Ramos (cell line): Measurements from ENCODE around the gene EDEM3.
"Not testable (repeated sequence)": the region's sequence is repeated elsewhere in the genome, so short reads cannot be mapped to it uniquely, and the experiment has no call there.

Source experiments
- in situ Hi-C: fragments of 300-500 bp; cut with MboI; formaldehyde crosslinking; loops from one replicate; pipeline ENCODE4 v1.14.3; 2022; ENCODE audit warnings: low sequenced_read_pairs; ENCODE audit not compliant: unreplicated experiment

EDEM3 gene

DNA sequence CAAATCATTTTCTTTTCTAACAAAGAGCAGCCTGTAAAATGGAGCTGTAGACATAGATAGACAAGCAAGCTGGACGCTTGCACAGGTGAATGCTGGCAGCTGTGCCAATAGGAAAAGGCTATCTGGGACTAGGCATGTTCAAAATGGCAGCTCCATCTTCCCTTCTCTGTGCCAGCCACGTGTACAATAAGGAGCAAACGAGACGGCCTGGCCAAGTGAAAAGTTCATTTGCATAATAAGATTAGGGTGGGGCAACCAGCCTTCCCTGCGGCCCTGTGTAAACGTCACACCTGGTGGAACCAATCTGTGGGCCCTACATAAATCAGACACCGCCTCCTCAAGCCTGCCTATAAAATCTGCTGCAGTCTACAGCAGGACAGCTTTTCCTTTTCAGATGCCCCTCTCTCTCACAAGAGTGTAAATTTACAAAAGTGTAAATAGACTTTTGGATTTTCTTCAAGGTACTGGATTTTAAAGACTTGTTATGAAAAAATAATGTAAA is 16.6 kb upstream of the EDEM3 start:
- in situ Hi-C loops: no loop called here

- in situ Hi-C loops: no loop called here
Measured at GRCh38 chr1:184770181-184770979, 15.7 kb upstream of the EDEM3 start.

GRCh38 chr1:184769241-184769640 is 14.6 kb upstream of the EDEM3 start:
- in situ Hi-C loops: no loop called here

DNA sequence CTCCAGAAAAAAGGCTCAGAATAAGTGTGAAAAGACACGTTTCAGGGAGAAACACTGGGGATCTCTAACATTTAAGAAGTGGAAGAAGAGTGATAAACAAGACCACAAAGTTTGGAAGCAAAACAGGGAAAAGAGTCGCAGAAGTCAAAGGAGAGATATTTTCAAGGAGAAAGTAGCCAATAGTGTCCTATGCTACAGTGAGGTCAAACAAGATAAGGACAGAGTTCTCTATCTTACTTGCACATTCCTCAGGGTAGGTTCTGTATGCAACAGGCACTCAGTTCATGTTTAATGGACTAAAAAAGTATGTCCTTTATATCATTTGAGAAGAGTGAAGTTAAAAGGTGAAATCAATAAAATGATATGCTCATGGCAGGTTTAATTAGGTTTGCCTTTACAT is 13.8 kb upstream of the EDEM3 start:
- in situ Hi-C loops: no loop called here

DNA sequence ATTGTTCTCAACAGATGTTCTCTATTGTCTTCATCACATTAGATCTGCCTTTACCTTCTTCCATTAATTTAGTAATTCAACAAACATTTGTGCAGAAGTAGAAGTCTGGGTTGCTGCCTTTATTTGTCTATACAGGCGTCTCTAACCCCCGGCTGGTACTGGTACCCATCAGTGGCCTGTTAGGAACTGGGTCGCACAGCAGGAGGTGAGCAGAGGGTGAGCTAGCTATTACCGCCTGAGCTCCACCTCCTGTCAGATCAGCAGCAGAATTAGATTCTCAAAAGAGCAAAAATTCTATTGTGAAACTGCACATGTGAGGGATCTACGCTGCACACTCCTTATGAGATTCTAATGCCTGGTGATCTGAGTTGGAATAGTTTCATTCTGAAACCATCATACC is 12.9 kb upstream of the EDEM3 start:
- in situ Hi-C loops: no loop called here

DNA sequence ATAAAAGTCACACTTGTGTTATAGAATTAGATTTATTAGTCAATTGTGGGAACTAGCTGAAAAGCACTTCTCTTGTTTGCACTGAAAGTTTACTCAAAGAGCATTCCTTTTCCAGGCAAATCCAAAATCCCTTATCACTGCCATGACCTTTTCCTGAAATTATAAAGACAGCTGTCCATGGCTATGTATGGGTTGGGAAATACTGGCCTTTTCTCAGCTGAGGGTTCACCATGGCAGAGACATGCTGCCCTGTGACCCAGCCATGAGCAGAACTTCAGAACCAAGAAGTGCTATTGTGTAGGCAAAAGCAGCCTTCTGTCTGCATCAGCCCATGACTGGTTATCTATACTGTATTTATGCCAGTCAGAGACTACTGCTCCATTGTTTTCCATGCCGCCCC is 9.8 kb upstream of the EDEM3 start:
- in situ Hi-C loops: no loop called here

GRCh38 chr1:184763520-184763919 is 8.9 kb upstream of the EDEM3 start:
- in situ Hi-C loops: not testable (repeated sequence)

DNA sequence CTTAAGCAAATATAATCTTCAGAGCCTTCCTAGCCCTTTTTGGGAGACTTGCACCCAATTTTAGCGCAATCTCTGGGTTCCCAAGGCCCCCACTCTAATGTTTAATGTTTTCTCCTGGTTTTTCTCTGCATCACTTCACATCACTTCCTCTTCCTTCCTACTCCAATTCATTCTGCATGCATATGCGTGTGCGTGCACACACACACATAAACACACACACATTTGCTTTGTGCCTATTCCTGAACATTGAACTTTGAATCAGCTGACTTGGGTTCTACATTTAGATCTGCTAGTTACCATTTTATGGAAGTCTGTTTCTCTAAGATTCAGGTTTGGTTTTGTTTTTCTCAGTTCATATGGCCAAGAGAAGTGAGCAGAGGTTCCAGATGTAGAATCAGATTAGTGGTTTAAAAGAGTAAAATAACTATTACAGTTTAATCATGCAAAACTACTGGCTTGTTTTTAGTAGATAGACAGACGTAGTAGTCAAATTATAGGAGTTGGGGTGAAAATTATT is 7.4 kb upstream of the EDEM3 start:
- in situ Hi-C loops: no loop called here

DNA sequence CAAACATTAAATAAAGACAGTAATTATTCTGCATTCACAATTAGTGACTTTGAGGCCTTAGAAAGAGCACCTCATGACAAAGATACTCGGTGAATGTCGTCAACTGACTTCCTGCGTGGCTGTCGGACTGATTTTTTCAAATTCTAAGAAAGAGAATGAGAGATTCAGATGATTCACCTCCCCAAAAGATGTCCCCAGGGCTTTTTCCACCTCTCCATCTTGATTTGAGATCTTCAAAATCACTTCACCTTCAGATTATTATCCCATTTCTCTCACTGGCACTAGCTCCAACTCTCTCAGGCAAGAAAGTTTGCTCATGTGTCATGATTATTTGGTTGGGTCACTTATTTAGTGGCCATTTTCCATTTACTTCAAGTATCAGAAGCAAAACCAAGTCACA is 5.0 kb upstream of the EDEM3 start:
- in situ Hi-C loops: no loop called here

DNA sequence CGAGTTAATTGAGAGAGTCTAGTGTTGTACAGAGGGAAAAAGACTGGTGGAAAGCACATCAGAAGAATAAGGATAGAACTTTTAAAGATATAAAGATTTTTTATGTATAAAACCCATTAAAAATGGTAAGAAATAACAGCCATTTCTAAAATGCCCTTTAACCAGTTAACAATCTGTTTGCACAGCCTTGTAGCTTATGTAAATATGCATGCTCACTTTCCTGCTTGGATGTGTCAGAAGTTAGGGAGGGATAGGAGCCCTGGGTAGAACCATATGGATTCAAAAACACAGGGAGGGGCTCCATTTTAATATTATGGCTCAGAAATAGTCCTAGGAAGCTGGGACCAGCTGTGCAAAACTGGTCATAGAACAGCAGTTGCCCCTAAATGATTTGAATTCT is 4.5 kb upstream of the EDEM3 start:
- in situ Hi-C loops: no loop called here

DNA sequence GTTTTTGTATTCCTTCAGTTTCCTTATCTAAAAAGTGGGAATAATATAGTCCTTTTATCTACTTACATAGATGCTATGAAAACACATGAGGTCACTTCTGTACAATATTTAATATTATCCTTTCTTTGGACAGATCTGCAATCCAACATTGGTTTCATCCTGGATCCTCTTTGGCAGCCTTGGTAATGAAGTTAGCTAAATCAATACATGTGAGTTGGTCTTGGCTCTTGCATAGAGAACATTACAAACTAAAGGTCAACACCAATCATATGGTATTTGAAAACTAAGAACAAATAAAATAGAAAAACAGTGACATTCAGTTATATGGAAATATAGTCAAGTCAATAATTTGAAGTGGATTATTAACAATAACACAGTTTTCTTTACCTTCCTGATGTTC is 3.2 kb upstream of the EDEM3 start:
- in situ Hi-C loops: no loop called here

DNA sequence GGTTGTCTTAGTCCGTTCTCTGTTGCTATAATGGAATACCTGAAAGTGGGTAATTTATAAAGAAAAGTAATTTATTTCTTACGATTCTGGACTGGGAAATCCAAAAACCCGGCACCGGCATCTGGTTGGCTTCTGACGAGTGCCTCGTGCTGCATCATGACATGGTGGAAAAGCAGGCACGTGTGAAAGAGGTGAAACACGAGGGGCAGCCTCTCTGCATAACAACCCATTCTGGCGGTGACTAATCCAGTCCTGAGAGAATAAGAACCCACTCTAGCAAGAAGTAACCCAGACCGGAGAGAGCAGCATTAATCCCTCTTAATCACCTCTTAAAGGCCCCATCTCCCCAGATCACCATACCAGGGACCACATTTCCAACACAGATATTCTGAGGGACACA is 2.7 kb upstream of the EDEM3 start:
- in situ Hi-C loops: no loop called here

DNA sequence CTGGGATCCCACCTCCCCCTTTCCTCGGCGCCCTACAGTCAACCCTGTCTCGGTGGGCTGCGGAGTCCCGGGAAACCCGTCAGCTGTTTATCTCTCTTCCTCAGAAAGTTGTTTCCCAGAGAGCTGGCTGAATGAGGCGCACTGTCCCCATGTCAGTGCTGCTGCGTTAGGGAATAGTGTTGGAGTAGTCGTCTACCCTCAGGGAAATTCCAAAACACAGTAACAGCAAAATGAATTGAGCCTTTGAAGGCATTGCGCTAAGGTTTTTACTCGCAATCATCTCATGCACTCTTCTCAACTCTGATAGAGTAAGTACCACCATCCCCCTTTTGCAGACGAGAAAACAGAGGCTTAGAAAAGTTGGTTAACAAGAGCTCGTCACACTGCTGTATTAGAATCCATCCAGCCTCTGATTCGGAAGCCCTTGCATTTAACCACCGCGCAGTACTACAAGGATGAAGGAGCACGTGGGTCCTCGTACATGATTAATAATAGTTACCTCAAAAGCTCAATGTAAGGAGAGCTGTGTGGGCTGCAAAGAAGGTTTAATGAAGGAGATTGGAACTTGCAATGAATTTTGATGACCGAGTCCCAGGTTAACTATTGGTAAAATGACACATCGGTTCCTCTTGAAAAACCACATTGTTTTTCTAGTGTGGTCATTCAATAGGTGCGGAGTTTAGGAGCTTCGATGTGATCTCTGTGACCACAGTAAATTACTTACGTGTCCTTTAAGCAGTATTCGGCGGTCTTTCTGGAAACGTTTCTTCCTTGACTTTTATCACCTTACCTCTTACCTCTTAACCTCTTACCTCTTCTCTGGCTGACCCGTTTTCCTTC is 788 bp upstream of the EDEM3 start:
- in situ Hi-C loops: no loop called here

GRCh38 chr1:184753608-184754475 is 816 bp downstream of the EDEM3 start:
- in situ Hi-C loops: no loop called here

DNA sequence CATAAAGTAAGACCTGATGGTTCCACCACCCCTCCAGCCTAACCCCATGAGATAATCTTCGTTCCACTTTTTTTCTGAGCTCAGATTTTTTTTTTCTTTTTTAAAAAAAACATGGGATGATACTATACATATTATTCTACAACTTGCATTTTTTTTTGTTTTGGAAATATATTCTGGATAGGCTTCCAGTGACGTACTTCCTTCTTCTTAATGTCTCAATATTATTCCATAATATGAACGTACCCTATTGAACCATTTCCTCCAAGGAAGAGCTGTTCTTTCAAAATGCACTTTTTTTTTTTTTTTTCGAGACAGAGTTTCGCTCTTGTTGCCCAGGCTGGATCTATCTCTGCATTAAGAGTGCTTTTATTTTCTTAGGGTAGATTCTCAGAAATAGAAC is 1.5 kb downstream of the EDEM3 start:
- in situ Hi-C loops: no loop called here

DNA sequence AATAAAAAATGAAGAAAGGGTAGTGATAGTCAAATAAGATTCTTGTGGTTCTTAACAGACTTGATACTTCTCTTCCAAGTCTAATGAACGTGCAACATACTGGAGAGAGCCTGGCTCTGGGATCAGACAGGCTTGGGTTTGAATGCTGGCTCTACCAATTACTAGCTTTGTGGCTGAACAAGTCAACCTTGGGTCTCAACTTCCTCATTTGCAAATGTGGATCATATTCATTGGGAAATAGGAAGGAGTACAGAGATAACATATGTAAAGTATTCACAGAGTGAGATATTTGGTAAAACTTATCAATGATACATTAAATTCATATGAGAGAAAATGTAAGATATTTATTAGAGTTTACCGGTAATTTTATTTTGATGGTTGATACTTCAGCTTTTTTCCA is 2.0 kb downstream of the EDEM3 start:
- in situ Hi-C loops: no loop called here

- in situ Hi-C loops: loop anchor here (25.0 kb wide), 1 partner anchor 1614 kb away; no protein-coding TSS in a partner anchor
Measured at GRCh38 chr1:184748740-184749139, 5.9 kb downstream of the EDEM3 start.

- in situ Hi-C loops: loop anchor here (25.0 kb wide), 1 partner anchor 1615 kb away; no protein-coding TSS in a partner anchor
Measured at GRCh38 chr1:184747089-184747955, 7.3 kb downstream of the EDEM3 start.
